Measurements from ENCODE around the gene SPAG16.

Gene SPAG16

DNA sequence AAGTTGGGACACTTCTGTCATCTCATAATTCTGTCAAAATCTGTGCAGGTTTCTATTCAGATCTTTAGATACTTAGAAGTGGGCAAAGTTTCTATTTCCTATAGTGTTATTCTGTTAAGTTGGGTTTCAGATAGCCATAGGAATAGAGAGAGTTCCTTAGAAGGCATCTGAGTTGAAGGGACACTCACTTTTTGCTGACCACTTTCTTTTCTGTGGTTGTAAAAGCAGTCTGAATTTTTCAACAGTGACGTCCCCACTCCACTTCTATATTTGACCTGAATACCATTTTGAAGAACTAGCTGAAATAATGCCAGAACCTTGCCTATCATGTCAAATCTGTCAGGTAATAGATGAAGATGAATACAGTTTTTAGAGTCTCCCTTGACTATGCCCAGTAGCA lies 267.3 kb downstream of the SPAG16 start:
- Histone ChIP-seq H3K9me2 (ENCODE audit: low read depth, low read length) (no peaks in the 10 kb centered on the region), H4K20me1 (ENCODE audit: insufficient read depth, low read length) (no peaks in the 10 kb centered on the region), H3K9ac (ENCODE audit: low read length) (no peak overlapping the region), H3K27ac (ENCODE audit: low read depth, low read length, poor library complexity, severe bottlenecking) (no peak overlapping the region), H3K4me3 (ENCODE audit: low read depth, low read length, poor library complexity, severe bottlenecking) (no peak overlapping the region), H3F3A (ENCODE audit: insufficient read depth, low read length) (no peaks in the 10 kb centered on the region), H3K4me2 (ENCODE audit: low read length) (no peak overlapping the region), H3K9me3 (ENCODE audit: low read length) (no peaks in the 10 kb centered on the region), H2AFZ (ENCODE audit: low read length) (no peak overlapping the region), H3K36me3 (ENCODE audit: insufficient read depth, low read length) (no peaks in the 10 kb centered on the region), H3K27me3 (ENCODE audit: insufficient read depth, low read length) (no peaks in the 10 kb centered on the region), H3K79me2 (ENCODE audit: insufficient read depth, low read length) (no peaks in the 10 kb centered on the region), H3K4me1 (ENCODE audit: insufficient read depth, low read length, severe bottlenecking) (no peaks in the 10 kb centered on the region)
- TF ChIP-seq, protein P1, sequence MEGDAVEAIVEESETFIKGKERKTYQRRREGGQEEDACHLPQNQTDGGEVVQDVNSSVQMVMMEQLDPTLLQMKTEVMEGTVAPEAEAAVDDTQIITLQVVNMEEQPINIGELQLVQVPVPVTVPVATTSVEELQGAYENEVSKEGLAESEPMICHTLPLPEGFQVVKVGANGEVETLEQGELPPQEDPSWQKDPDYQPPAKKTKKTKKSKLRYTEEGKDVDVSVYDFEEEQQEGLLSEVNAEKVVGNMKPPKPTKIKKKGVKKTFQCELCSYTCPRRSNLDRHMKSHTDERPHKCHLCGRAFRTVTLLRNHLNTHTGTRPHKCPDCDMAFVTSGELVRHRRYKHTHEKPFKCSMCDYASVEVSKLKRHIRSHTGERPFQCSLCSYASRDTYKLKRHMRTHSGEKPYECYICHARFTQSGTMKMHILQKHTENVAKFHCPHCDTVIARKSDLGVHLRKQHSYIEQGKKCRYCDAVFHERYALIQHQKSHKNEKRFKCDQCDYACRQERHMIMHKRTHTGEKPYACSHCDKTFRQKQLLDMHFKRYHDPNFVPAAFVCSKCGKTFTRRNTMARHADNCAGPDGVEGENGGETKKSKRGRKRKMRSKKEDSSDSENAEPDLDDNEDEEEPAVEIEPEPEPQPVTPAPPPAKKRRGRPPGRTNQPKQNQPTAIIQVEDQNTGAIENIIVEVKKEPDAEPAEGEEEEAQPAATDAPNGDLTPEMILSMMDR (IDR thresholded peaks at IDR 0.05; ENCODE audit: low read length), result no peak
- no peak for TF ChIP-seq EZH2 (IDR thresholded peaks at IDR 0.05; ENCODE audit: borderline replicate concordance, low read length)

DNA sequence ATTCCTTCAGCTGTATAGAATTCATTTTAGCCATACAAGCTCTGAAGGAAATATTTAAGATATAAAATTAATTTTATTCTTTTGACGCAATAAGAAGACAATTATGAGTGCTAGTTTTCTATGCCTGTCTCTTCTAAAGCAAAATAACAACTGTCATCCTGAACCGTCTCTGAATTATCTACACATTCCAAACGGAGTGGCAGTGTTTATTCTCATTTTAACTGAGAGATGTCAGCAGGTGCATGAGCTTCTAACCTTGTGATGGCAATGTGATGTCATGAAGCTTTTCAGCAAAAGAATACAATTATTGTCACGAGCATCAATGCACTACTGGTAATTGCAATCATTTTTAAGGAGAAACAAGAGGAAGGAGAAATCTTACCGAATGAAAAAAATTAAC lies 274.8 kb downstream of the SPAG16 start:
- Histone ChIP-seq H3K27ac (ENCODE audit: low read depth, low read length, poor library complexity, severe bottlenecking) (no peak overlapping the region), H3F3A (ENCODE audit: insufficient read depth, low read length) (no peaks in the 10 kb centered on the region), H3K79me2 (ENCODE audit: insufficient read depth, low read length) (no peaks in the 10 kb centered on the region), H3K36me3 (ENCODE audit: insufficient read depth, low read length) (no peaks in the 10 kb centered on the region), H3K9me2 (ENCODE audit: low read depth, low read length) (no peaks in the 10 kb centered on the region), H3K27me3 (ENCODE audit: insufficient read depth, low read length) (no peaks in the 10 kb centered on the region), H3K9ac (ENCODE audit: low read length) (no peak overlapping the region), H4K20me1 (ENCODE audit: insufficient read depth, low read length) (no peaks in the 10 kb centered on the region), H3K4me2 (ENCODE audit: low read length) (no peak overlapping the region), H3K9me3 (ENCODE audit: low read length) (no peaks in the 10 kb centered on the region), H3K4me1 (ENCODE audit: insufficient read depth, low read length, severe bottlenecking) (no peaks in the 10 kb centered on the region), H3K4me3 (ENCODE audit: low read depth, low read length, poor library complexity, severe bottlenecking) (no peak overlapping the region), H2AFZ (ENCODE audit: low read length) (no peak overlapping the region)
- TF ChIP-seq, protein P1 (IDR thresholded peaks at IDR 0.05; ENCODE audit: low read length), result no peak
- TF ChIP-seq EZH2 (IDR thresholded peaks at IDR 0.05; ENCODE audit: borderline replicate concordance, low read length), result no peak

DNA sequence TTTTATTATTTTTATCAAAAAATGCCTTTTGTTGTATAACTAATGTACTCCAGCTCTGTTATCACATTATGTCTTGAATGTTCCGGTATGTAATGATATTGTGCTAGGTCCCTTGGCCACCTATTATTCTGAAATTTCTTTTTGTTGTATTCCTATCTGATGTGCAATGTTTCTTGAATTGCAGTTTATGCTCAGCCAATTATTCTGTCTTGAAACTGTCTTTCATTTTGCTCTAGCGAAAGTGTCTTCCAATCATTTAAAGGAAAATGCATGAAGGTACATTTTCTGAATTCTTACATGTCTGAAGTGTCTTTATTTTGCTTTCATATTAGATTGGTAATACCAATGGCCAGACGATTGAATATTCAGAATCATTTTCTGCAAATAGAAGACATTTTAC lies 277.5 kb downstream of the SPAG16 start:
- no peaks in the 10 kb centered on the region for H3K9me3 ChIP-seq (ENCODE audit: low read length)
- H3K4me2 ChIP-seq (ENCODE audit: low read length), result no peak overlapping the region
- H3K36me3 ChIP-seq (ENCODE audit: insufficient read depth, low read length), result no peaks in the 10 kb centered on the region
- no peaks in the 10 kb centered on the region for H4K20me1 ChIP-seq (ENCODE audit: insufficient read depth, low read length)
- no peak overlapping the region for H3K4me3 ChIP-seq (ENCODE audit: low read depth, low read length, poor library complexity, severe bottlenecking)
- no peaks in the 10 kb centered on the region for H3K9me2 ChIP-seq (ENCODE audit: low read depth, low read length)
- H3K27ac ChIP-seq (ENCODE audit: low read depth, low read length, poor library complexity, severe bottlenecking), result no peak overlapping the region
- H3K27me3 ChIP-seq (ENCODE audit: insufficient read depth, low read length), result no peaks in the 10 kb centered on the region
- H3K9ac ChIP-seq (ENCODE audit: low read length), result no peak overlapping the region
- H3K4me1 ChIP-seq (ENCODE audit: insufficient read depth, low read length, severe bottlenecking), result no peaks in the 10 kb centered on the region
- no peak overlapping the region for H2AFZ ChIP-seq (ENCODE audit: low read length)
- no peaks in the 10 kb centered on the region for H3K79me2 ChIP-seq (ENCODE audit: insufficient read depth, low read length)
- no peaks in the 10 kb centered on the region for H3F3A ChIP-seq (ENCODE audit: insufficient read depth, low read length)
- TF ChIP-seq EZH2 (IDR thresholded peaks at IDR 0.05; ENCODE audit: borderline replicate concordance, low read length), result no peak
- TF ChIP-seq, protein P1 (IDR thresholded peaks at IDR 0.05; ENCODE audit: low read length), result no peak

Measured in OCI-LY1 (cell line).